GM19193 (cell line): ENCODE results near the gene ZNF329.

ENCODE experiments used
- POLR2A ChIP-seq: IDR thresholded peaks from 4 replicates; pipeline ENCODE4 v1.6.1; 2011; ENCODE audit not compliant: insufficient read depth, insufficient read length; ENCODE audit errors: extremely low read depth

The ZNF329 gene

GRCh38 chr19:58093071-58093470 lies 57.5 kb downstream of the ZNF329 start:
- TF ChIP-seq POLR2A: no peak

DNA sequence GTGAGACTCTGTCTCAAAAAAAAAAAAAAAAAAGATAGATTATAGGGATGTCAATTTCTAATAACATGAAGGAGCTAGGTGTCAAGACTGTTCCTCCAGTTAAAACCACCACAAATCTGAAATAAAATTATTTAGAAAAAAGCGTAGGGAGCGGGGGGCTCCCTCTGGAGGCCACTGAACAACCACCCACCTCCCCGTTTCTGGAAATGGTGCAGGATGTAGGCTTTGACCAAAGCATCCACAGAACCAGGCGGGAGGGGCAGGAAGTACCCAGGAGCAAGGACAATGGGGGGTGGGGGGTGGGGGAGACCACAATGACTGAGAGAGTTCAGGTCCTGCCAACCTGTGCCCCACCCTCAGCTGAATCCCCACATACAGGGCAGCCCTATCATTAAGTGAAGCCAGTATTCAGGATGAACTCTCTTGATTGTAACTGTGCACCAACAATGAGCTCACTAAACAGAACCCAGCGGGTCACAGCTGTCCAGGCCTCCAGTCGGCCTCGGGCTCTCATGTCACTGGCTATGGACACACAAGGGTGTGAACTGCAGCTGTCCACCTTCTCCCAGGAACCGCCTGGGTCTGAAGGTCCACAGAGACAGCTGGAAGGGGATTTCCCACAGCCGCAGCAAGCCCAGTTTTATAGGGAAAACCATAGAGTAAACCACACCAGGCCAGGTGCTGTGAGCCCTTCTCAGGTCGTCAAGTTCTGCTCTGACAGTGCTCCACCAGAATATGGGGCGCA lies 59.2 kb downstream of the ZNF329 start:
- TF ChIP-seq POLR2A: no peak

- TF ChIP-seq POLR2A: no peak
Observed at GRCh38 chr19:58089846-58090245, 60.7 kb downstream of the ZNF329 start.

DNA sequence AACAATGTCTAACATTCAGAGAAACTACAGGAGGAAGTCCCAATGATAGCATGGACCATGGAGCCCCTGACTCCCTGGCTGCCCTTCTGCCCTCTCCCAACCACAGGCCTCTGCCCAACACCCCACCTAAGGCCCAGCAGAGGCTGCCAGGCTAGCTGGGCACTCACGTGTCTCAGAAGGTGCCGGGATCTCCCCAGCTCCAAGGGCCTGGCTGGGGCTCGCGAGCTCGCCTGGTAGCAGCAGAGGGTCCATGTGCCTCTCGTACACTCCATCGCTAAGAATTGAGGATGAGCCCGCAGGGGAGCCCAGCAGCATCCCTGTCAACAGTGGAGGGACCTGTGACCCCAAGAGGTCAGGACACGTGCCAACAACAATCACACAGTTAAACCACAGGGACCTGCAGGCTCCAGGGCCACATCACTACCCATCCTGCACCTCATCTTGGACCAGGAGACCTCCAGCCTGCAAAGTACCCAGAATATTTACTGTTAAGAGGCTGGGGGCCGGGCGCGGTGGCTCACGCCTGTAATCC lies 62.0 kb downstream of the ZNF329 start:
- TF ChIP-seq POLR2A: no peak

DNA sequence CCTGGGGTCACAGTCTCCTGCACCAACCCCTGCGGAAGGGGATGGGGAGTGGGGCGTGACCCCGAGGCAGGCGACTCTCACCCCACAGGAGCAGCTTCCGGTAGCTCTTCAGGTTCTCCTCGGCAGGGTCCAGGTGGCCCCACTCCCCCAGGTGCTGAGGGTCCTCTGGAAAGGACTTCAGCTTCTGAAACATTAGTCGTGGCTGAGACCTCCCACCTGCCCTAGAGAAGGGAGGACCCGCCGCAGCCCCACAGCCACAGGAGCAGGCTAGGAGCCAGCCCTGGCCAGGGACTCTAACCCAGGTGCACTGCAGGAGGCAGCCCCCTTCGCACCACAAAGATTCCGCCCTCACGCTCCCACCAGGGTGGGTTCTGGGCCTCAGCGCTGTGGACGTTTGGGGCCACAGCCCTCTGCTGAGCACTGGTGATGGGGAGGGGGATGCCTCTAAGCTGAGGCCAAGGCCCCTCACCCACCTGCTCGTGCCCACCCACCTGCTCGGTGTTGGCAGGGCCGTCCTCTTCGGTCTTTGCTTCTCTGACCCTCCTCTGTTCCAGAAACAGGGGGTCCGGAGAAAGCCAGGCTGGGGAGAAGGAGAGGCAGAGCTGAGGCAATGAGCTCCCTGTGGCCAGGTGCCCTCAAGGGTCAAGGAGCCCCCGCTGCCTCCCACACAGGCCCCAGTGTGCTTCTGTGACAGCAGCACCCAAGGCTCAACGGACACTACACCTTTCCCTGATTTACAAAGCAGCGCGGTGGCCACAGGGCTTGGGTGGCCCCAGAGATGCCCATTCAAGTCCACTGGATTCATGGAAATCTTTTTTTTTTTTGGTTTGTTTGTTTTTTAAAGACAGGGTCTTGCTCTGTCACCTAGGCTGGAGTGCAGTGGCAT lies 63.5 kb downstream of the ZNF329 start:
- no peak for TF ChIP-seq POLR2A

GRCh38 chr19:58085348-58085875 lies 65.2 kb downstream of the ZNF329 start:
- TF ChIP-seq POLR2A: no peak

DNA sequence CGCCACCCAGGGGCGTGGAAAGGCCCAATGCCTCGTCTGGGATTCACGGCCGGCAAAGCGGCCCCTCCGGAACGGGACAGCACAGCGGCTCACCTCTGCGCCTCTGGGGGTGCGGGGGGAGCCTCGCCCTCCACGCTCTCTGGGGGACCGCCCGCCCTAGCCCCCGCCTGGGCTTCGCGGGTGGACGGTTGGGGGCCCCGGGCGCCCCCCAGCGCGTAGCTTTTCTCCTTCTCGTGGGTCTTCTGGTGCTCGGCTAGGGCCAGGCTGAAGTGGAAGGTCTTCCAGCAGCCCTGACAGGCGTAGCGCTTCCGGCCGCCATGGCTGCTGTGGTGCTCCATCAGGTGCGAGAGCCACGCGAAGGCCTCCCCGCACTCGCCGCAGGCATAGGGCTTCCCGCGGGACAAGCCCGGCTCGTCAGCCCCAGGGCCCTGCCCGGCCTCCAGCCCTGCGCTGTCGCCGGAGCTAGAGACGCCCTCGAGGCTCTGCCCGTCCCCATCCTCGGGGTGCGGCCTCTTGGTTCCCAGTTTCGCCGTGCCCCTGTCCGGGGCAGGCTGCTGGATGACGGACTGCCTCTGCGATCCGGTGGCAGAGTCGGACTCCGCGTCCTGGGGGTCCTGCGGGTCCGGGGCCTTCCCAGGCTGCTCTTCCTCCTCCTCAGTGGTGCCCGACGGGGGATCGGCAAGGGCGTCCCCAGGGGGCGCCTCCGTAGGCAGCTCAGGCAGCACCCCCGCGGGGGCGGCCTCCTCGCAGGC lies 65.8 kb downstream of the ZNF329 start:
- TF ChIP-seq POLR2A: no peak

- no peak for TF ChIP-seq POLR2A
Observed at GRCh38 chr19:58083021-58083420, 67.6 kb downstream of the ZNF329 start.

DNA sequence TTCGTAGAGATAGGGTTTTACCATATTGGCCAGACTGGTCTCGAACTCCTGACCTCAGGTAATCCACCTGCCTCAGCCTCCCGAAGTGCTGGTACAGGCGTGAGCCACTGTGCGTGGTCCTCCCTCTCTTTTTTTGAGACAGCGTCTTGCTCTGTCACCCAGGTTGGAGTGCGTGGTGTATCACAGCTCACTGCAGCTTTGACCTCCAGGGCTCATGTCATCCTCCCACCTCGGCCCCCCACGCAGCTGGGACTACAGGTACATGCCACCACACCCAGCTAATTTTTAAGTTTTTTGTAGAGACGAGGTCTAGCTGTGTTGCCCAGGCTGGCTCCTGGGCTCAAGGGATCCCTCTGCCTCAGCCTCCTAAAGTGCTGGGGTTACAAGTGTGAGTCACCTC lies 70.8 kb downstream of the ZNF329 start:
- no peak for TF ChIP-seq POLR2A
